ENCODE data around the gene RIMS4. TPM values are rescaled to one million over a fixed set of nuclear protein-coding genes. Genes with fewer than 3 reads are reported as not detected.

RIMS4 gene
- total and polyA plus RNA-seq, 2 of the 13 experiments (the other 11 are each of a cell fraction or from before 2014, with no cell fraction given): 0.01 to 0.07 TPM

DNA sequence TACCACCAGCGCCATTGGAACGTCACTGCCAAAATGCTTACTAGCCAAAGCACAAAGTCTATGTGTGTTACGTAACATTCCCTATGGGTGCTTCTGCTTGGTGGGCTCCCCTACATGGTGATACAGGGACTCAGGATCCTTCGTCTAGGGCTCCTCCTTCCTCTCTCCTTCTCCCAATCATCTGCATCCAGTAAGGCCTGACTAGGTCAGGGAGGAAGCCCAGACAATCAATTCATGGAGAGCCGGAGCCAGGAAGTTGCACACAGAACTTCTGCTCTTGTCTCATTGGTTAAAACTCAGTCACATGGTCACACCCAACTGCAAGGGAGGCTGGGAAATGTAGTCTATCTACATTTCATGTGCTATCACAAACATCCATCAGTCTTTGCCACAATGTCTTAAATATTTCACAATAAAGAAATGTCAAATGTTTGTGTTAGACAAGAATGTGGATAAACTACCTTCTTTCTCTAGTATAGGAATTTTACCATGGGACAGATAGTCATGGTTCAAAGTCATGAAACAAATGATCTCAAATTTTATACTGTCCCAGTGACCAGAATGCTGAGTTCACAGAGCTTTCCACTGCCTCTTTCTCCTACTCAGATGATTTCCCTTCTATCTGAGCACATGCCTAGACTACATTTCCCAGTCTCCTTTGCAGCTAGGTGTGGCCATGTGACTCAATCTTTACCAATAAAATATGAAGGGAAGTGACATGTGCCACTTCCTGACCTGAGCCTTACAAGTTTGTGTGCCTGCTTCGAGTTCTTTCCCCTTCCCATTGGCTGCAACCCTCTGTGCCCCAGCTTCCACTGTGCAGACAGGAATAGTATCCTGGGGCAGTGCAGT, 74.0 kb downstream of the RIMS4 start (continued):
- TF ChIP-seq ZNF333 (CRISPR knock-in tag; IDR thresholded peaks at IDR 0.05; ENCODE audit: borderline replicate concordance) (no peak), MEIS1 (CRISPR knock-in tag; IDR thresholded peaks at IDR 0.05; ENCODE audit: borderline replicate concordance) (no peak), SMC3 (IDR thresholded peaks at IDR 0.05; ENCODE audit: low read length) (no peak; the same call in 1 of the 2 replicates), ARHGAP35 (CRISPR knock-in tag; IDR thresholded peaks at IDR 0.05; ENCODE audit: borderline replicate concordance) (0 out of 2 replicates have a peak, but pooled peaks have one; percentile 58), ZBTB7B (CRISPR knock-in tag; IDR thresholded peaks at IDR 0.05) (0 out of 2 replicates have a peak, but pooled peaks have one; percentile 19), CCDC6 (CRISPR knock-in tag; IDR thresholded peaks at IDR 0.05) (no peak), HNF4G (IDR thresholded peaks at IDR 0.05; ENCODE audit: borderline replicate concordance, low read depth, low read length) (peak; percentile 85), HNF4G (CRISPR knock-in tag; IDR thresholded peaks at IDR 0.05; ENCODE audit: borderline replicate concordance, low read depth) (peak; percentile 61; the same call in 1 of the 2 replicates)
- TF ChIP-seq, protein P1, sequence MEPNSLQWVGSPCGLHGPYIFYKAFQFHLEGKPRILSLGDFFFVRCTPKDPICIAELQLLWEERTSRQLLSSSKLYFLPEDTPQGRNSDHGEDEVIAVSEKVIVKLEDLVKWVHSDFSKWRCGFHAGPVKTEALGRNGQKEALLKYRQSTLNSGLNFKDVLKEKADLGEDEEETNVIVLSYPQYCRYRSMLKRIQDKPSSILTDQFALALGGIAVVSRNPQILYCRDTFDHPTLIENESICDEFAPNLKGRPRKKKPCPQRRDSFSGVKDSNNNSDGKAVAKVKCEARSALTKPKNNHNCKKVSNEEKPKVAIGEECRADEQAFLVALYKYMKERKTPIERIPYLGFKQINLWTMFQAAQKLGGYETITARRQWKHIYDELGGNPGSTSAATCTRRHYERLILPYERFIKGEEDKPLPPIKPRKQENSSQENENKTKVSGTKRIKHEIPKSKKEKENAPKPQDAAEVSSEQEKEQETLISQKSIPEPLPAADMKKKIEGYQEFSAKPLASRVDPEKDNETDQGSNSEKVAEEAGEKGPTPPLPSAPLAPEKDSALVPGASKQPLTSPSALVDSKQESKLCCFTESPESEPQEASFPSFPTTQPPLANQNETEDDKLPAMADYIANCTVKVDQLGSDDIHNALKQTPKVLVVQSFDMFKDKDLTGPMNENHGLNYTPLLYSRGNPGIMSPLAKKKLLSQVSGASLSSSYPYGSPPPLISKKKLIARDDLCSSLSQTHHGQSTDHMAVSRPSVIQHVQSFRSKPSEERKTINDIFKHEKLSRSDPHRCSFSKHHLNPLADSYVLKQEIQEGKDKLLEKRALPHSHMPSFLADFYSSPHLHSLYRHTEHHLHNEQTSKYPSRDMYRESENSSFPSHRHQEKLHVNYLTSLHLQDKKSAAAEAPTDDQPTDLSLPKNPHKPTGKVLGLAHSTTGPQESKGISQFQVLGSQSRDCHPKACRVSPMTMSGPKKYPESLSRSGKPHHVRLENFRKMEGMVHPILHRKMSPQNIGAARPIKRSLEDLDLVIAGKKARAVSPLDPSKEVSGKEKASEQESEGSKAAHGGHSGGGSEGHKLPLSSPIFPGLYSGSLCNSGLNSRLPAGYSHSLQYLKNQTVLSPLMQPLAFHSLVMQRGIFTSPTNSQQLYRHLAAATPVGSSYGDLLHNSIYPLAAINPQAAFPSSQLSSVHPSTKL (CRISPR knock-in tag; IDR thresholded peaks at IDR 0.05): peak; percentile 40; the same call in 1 of the 2 replicates
- TF ChIP-seq, protein P2, sequence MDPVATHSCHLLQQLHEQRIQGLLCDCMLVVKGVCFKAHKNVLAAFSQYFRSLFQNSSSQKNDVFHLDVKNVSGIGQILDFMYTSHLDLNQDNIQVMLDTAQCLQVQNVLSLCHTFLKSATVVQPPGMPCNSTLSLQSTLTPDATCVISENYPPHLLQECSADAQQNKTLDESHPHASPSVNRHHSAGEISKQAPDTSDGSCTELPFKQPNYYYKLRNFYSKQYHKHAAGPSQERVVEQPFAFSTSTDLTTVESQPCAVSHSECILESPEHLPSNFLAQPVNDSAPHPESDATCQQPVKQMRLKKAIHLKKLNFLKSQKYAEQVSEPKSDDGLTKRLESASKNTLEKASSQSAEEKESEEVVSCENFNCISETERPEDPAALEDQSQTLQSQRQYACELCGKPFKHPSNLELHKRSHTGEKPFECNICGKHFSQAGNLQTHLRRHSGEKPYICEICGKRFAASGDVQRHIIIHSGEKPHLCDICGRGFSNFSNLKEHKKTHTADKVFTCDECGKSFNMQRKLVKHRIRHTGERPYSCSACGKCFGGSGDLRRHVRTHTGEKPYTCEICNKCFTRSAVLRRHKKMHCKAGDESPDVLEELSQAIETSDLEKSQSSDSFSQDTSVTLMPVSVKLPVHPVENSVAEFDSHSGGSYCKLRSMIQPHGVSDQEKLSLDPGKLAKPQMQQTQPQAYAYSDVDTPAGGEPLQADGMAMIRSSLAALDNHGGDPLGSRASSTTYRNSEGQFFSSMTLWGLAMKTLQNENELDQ (CRISPR knock-in tag; IDR thresholded peaks at IDR 0.05; ENCODE audit: borderline replicate concordance): no peak
- TF ChIP-seq, protein P3, sequence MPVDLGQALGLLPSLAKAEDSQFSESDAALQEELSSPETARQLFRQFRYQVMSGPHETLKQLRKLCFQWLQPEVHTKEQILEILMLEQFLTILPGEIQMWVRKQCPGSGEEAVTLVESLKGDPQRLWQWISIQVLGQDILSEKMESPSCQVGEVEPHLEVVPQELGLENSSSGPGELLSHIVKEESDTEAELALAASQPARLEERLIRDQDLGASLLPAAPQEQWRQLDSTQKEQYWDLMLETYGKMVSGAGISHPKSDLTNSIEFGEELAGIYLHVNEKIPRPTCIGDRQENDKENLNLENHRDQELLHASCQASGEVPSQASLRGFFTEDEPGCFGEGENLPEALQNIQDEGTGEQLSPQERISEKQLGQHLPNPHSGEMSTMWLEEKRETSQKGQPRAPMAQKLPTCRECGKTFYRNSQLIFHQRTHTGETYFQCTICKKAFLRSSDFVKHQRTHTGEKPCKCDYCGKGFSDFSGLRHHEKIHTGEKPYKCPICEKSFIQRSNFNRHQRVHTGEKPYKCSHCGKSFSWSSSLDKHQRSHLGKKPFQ (CRISPR knock-in tag; IDR thresholded peaks at IDR 0.05; ENCODE audit: insufficient replicate concordance): no peak
- TF ChIP-seq, protein P4, sequence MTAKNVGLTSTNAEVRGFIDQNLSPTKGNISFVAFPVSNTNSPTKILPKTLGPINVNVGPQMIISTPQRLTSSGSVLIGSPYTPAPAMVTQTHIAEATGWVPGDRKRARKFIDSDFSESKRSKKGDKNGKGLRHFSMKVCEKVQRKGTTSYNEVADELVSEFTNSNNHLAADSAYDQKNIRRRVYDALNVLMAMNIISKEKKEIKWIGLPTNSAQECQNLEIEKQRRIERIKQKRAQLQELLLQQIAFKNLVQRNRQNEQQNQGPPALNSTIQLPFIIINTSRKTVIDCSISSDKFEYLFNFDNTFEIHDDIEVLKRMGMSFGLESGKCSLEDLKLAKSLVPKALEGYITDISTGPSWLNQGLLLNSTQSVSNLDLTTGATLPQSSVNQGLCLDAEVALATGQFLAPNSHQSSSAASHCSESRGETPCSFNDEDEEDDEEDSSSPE (CRISPR knock-in tag; IDR thresholded peaks at IDR 0.05): no peak
- TF ChIP-seq, protein P5, sequence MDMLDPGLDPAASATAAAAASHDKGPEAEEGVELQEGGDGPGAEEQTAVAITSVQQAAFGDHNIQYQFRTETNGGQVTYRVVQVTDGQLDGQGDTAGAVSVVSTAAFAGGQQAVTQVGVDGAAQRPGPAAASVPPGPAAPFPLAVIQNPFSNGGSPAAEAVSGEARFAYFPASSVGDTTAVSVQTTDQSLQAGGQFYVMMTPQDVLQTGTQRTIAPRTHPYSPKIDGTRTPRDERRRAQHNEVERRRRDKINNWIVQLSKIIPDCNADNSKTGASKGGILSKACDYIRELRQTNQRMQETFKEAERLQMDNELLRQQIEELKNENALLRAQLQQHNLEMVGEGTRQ (IDR thresholded peaks at IDR 0.05; ENCODE audit: low read depth, low read length): peak; percentile 93
- TF ChIP-seq, protein P5 (CRISPR knock-in tag; IDR thresholded peaks at IDR 0.05; ENCODE audit: borderline replicate concordance): peak; percentile 97; the same call in 1 of the 2 replicates
